NCI-H187 (cell line): ENCODE measurements around the gene CDH7.
A peak's percentile ranks its signal among the peaks of the same experiment; 100 is the strongest.

ENCODE experiments used
- DNase-seq, 2 experiments: peaks; one replicate each; lab custom pipeline; 2025; lab: John Stamatoyannopoulos, UW

Gene CDH7

GRCh38 chr18:65750389-65751154, at the start of gene CDH7:
Gene CDH7 (plus strand): TSS chr18:65751012. CDS start chr18:65762843, 11,831 bp downstream.
- DNase-seq: no peak

- no peak for DNase-seq
Observed at GRCh38 chr18:65704046-65704445, 46.8 kb upstream of the CDH7 start.

GRCh38 chr18:65706646-65707045, 44.2 kb upstream of the CDH7 start:
- DNase-seq: no peak

GRCh38 chr18:65711493-65711892, 39.3 kb upstream of the CDH7 start:
- no peak for DNase-seq

DNA sequence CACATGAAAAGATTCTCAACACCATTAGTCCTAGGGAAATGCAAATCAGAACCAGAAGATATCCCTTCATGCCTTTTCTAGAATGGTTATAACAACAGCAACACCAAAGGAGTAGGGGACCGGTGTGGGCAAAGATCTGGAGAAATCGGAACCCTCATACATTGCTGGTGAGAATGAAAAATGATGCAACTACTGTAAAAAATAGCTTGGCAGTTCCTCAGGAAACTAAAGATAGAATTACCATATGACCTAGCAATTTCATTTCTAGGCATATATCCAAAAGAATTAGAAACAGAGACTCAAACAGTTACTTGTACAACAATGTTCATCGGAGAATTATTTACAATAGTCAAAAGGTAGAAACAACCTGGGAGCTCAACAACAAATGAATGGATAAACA, 29.2 kb upstream of the CDH7 start:
- DNase-seq: no peak

DNA sequence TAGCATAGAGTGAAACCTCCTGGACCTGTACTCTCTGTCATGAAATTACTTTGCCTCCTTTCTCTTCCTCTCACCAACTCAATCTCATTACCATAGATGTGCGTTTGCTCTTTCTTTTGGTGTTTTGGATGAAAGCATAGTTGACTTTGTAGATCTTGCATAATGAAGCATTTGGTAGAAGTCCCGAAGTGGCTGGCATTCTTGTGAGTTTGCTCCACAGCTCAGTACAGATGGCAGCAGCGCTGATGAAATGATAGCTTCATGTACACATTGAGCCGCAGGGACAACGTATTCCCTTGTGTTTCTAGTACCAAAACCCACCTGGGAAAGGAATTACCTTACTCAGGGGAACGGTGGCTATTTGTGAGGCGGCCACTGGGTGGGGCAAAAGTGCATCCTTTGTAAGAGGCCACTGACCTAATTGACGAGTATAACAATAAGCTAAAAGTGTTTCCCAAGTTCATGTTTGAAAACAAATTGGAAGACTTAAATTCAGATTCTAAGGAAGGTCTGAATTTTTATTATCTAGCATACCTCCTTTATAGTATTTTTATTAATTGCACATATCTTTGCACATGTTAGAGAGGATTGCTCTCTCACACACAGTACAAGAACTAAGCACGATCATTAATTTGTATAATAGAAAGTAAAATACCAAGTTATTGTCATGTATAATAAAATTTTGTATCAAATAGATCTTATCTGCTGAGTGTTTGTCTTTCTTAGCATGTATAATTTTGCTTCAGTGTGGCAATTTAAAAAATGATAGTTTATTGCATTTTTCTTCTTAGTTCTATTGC, 25.4 kb upstream of the CDH7 start:
- peak; percentile 3 to 9 for DNase-seq

- no peak for DNase-seq
Observed at GRCh38 chr18:65735155-65735554, 15.7 kb upstream of the CDH7 start.

DNA sequence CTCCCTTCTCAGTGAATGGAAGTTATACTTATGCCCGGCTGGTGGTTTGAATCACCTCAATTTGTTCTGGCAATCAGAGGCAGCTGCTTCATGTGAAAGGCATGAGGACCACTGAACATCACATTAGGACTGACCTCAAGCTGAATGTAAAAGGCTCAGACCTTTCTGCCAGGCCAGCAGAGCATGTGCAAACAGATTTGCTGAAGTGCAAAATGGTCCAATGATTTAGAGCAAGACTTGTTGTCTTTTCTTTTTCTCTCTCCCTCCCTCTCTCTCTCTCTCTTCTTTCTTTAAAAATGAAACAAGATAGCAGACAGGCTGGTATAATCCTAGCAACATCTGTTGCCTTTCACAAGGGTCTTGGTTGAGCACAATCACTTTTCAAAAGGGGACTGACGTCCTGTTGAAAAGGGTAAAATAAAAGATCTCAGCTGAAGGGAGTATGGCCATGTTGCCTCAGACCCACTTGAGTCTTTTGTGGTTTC, 13.3 kb upstream of the CDH7 start:
- DNase-seq: no peak

GRCh38 chr18:65746936-65747335, 3.9 kb upstream of the CDH7 start:
- no peak for DNase-seq

DNA sequence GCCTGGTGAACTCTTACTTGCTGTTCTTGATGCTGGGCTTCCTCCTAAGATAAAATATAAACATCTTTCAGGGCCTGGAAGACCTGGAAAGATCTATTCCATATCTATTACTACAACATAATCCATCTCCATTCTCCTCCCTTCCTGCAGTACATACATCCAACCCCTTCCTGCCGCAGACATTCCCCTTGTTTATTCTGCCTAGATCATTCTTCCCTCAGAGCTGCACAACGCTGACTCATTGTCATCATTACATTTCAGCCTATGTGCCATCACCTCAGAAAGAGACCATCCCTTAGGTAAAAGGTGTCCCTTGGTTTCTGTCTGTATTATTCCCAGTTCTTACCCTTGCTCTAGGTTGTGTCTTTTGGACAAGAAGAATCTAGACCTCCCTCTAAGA, 2.5 kb upstream of the CDH7 start:
- no peak for DNase-seq

GRCh38 chr18:65749841-65750240, 971 bp upstream of the CDH7 start:
- DNase-seq: no peak

GRCh38 chr18:65751155-65752085, 608 bp downstream of the CDH7 start:
- DNase-seq: no peak

GRCh38 chr18:65752625-65753325, 2.0 kb downstream of the CDH7 start:
- no peak for DNase-seq

DNA sequence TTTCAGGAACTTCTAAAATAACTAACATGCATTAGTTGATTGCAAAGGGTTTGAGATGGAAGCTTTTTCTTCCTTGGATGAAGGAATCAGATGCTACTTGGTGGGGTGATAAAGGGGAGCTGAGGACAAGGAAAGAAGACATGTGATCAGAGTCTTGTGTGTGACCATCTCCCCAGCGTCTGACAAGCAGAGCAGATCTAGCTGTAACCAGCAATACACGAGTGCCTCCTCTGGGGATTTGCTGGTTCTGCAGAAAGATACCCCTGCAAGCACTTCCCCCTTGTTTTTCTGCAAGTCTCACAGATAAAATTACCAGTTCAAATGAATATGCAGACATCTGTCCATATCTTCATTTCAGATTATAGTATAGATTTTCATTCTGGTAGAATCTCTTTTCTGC, 2.7 kb downstream of the CDH7 start:
- peak in 1 of 2 experiments; percentile 3 for DNase-seq

DNA sequence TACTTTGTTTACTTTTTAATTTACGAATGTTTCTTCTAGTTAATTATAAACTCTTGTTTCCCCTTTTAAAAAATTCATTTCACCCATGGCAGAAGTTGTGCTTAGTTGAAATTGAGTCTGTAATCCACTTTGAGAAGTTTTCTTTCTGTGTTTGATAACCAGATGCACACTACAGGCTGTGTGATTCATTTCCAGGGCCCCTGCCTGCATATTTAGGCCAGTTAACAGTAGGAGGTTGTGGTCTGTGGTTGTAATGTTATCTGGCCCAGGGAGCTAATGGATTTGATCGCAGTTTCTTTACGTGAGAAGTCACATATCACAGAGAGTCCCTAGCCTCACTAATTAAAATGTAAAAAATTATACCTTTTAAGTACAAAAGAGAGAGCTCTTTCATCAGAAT, 3.3 kb downstream of the CDH7 start:
- DNase-seq: no peak

GRCh38 chr18:65755616-65756015, 4.8 kb downstream of the CDH7 start:
- DNase-seq: no peak

DNA sequence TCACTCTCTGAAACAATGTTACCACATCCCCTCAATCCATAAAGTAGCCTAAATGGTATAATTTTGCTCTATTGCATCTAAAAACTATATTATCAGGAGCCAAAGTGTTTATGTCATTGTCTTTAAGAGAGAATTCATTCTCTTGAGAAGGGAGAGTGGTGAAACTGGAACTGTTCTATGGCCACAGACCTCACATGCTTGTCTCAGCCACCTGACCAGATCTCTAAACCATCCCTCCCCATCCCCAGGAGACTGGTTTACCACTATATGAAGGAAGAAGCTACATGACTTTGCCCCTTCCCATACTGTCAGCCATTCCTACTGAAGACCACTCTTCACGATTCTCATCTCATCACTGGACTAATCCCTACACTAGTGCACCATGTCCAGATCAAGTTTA, 9.6 kb downstream of the CDH7 start:
- no peak for DNase-seq

DNA sequence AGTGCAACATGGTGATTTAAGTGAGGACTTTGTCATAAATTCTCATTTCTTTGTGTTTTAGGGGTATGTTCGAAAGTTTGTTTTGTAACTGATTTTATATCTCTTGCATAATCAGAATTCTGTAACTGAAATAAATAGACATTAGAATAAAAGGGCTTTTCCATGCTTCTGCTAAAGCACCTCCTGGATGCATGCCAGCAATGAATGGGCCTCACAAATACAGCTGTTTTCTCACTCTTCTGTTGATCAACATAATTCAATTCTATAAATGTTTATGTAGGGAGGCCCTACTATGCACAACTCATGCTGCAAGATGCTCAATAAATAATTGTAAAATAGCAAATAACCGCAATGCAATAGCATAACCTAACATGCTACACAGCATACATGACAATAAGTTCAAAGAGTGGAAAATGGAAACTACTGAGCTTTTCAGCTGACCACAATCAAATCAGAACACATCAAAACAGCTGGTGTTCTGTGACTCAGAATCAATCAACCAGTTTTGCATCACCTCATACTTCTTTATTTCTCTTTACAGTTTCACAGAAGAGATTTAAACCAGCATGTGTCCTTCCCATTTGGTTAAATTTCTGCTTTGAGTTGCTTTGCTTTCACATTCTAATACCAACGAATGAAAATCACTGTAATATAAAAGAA, 11.0 kb downstream of the CDH7 start:
- no peak for DNase-seq

- DNase-seq: no peak
Observed at GRCh38 chr18:65762556-65762955, 11.7 kb downstream of the CDH7 start.

DNA sequence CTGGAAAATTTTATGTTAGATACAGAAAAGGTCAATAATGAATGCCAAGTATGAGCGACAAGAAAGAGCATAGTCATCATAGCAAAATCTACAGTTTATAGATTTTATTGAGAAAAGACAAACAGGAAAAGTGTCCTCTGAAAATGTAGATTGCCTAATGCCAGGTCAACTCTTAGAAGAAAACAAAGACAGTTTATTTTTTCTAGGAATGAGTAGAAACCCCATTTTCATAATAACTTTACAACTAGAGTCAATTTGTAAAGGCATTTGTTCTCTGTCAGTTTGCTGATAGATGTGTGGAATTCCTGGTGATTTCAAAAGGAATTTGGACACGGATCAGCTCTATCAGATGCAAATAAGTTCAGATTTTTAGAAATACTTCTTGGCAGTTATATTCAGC, 16.6 kb downstream of the CDH7 start:
- DNase-seq: no peak
